Stomach (tissue), 4 donors: ENCODE data around the gene CSGALNACT2.

Experiments
- CTCF ChIP-seq, 7 experiments: fragments of 450-650 bp in 4 of 7; fragments of 200-600 bp in 3 of 7; sonication (generic) in 3 of 7; IDR thresholded peaks; one replicate each; pipeline ENCODE4 v1.5.1; 2016 to 2019; ENCODE audit warnings: antibody characterized with exemption in 7 of 7, control low read depth in 2 of 7, mild to moderate bottlenecking in 1 of 7
- POLR2A ChIP-seq, 4 donors: fragments of 450-650 bp; IDR thresholded peaks; one replicate each; pipeline ENCODE4 v1.6.1; 2016; ENCODE audit warnings: antibody characterized with exemption in 4 of 4, control low read depth in 2 of 4, mild to moderate bottlenecking in 1 of 4, moderate library complexity in 1 of 4

DNA sequence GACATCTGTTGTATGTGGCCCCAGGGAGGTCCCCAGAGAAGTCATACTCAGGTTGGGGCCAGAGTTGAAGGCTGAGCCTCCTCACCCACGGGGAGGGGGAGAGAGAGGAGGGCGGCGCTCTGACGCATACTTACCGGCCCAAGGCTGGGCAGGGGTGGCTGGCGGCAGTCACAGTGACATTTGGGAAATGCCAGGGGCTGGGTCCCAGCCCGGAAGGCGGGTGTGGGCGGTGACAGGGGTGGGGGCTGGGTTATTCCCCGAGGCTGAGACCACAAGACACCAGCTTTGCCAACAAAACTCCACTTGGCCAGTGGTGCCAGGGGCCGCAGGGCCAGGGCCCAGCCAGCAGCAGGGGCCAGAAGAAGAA, 87.5 kb downstream of the CSGALNACT2 start:
- TF ChIP-seq CTCF (IDR thresholded peaks at IDR 0.05) (no peak), POLR2A (IDR thresholded peaks at IDR 0.05) (no peak)
